ENCODE results near the gene NSUN3.

The NSUN3 gene

GRCh38 chr3:94171954-94172353 is 109.1 kb downstream of the NSUN3 start:
- Histone ChIP-seq H3K36me3 (ENCODE audit: control insufficient read depth in 1 of 2, insufficient read depth in 2 of 2, low read depth in 1 of 2, low read length in 2 of 2) (no peaks in the 10 kb centered on the region), H3K79me1 (replicated peaks; ENCODE audit: low read length, poor library complexity, severe bottlenecking) (no peaks in the 10 kb centered on the region), H3K14ac (ENCODE audit: low read length in 2 of 2) (no peak overlapping the region), H2AFZ (ENCODE audit: low read depth, low read length) (no peak overlapping the region), H3K4me1 (ENCODE audit: control insufficient read depth, insufficient read depth, low read depth, low read length) (no peaks in the 10 kb centered on the region), H3K27me3 (ENCODE audit: control insufficient read depth in 1 of 2, insufficient read depth in 1 of 2, low read length in 2 of 2) (no peaks in the 10 kb centered on the region), H2BK15ac (ENCODE audit: low read depth, poor library complexity, severe bottlenecking) (no peak overlapping the region), H3K9ac (ENCODE audit: low read length) (no peak overlapping the region), H2BK5ac (ENCODE audit: low read depth, low read length, poor library complexity, severe bottlenecking) (no peak overlapping the region), H3K27ac (ENCODE audit: low read length, poor library complexity, severe bottlenecking) (no peak overlapping the region), H3K4ac (ENCODE audit: low read depth in 1 of 2, low read length in 2 of 2) (no peak overlapping the region), H3K4me2 (ENCODE audit: low read length, poor library complexity, severe bottlenecking) (no peak overlapping the region), H3K23ac (ENCODE audit: low read length in 2 of 2) (no peak overlapping the region), H2AK5ac (ENCODE audit: low read length, severe bottlenecking) (no peak overlapping the region), H4K91ac (ENCODE audit: low read length) (no peak overlapping the region), H4K8ac (ENCODE audit: low read length) (no peak overlapping the region), H3K9me3 (ENCODE audit: control insufficient read depth, low read length) (no peaks in the 10 kb centered on the region), H2BK120ac (ENCODE audit: low read depth, low read length) (no peak overlapping the region), H2BK12ac (ENCODE audit: low read length in 2 of 2) (no peak overlapping the region), H3K4me3 (ENCODE audit: insufficient read depth in 1 of 2, low read depth in 1 of 2, low read length in 2 of 2) (no peak overlapping the region), H3K18ac (ENCODE audit: low read depth in 1 of 2, low read length in 2 of 2) (no peak overlapping the region)
- no peak for DNase-seq

GRCh38 chr3:94172695-94173310 is 109.9 kb downstream of the NSUN3 start:
- Histone ChIP-seq H3K27ac (ENCODE audit: low read length, poor library complexity, severe bottlenecking) (no peak overlapping the region), H4K8ac (ENCODE audit: low read length) (no peak overlapping the region), H3K4ac (ENCODE audit: low read depth in 1 of 2, low read length in 2 of 2) (no peak overlapping the region), H3K23ac (ENCODE audit: low read length in 2 of 2) (no peak overlapping the region), H3K4me1 (ENCODE audit: control insufficient read depth, insufficient read depth, low read depth, low read length) (no peaks in the 10 kb centered on the region), H2BK15ac (ENCODE audit: low read depth, poor library complexity, severe bottlenecking) (no peak overlapping the region), H3K9ac (ENCODE audit: low read length) (no peak overlapping the region), H2AFZ (ENCODE audit: low read depth, low read length) (no peak overlapping the region), H3K14ac (ENCODE audit: low read length in 2 of 2) (no peak overlapping the region), H3K27me3 (ENCODE audit: control insufficient read depth in 1 of 2, insufficient read depth in 1 of 2, low read length in 2 of 2) (no peaks in the 10 kb centered on the region), H4K91ac (ENCODE audit: low read length) (no peak overlapping the region), H2AK5ac (ENCODE audit: low read length, severe bottlenecking) (no peak overlapping the region), H2BK5ac (ENCODE audit: low read depth, low read length, poor library complexity, severe bottlenecking) (no peak overlapping the region), H3K79me1 (replicated peaks; ENCODE audit: low read length, poor library complexity, severe bottlenecking) (no peaks in the 10 kb centered on the region), H3K4me3 (ENCODE audit: insufficient read depth in 1 of 2, low read depth in 1 of 2, low read length in 2 of 2) (no peak overlapping the region), H3K18ac (ENCODE audit: low read depth in 1 of 2, low read length in 2 of 2) (no peak overlapping the region), H3K36me3 (ENCODE audit: control insufficient read depth in 1 of 2, insufficient read depth in 2 of 2, low read depth in 1 of 2, low read length in 2 of 2) (no peaks in the 10 kb centered on the region), H3K4me2 (ENCODE audit: low read length, poor library complexity, severe bottlenecking) (no peak overlapping the region), H3K9me3 (ENCODE audit: control insufficient read depth, low read length) (no peaks in the 10 kb centered on the region), H2BK12ac (ENCODE audit: low read length in 2 of 2) (no peak overlapping the region), H2BK120ac (ENCODE audit: low read depth, low read length) (no peak overlapping the region)
- WGBS, result no CpG with 5 or more reads among the region's 3 CpGs
- DNase-seq, result no peak

- Histone ChIP-seq H3K27ac (ENCODE audit: low read length, poor library complexity, severe bottlenecking) (no peak overlapping the region), H3K4me2 (ENCODE audit: low read length, poor library complexity, severe bottlenecking) (no peak overlapping the region), H3K4me1 (ENCODE audit: control insufficient read depth, insufficient read depth, low read depth, low read length) (no peaks in the 10 kb centered on the region), H2BK120ac (ENCODE audit: low read depth, low read length) (no peak overlapping the region), H3K4me3 (ENCODE audit: insufficient read depth in 1 of 2, low read depth in 1 of 2, low read length in 2 of 2) (no peak overlapping the region), H3K14ac (ENCODE audit: low read length in 2 of 2) (no peak overlapping the region), H4K8ac (ENCODE audit: low read length) (no peak overlapping the region), H2BK5ac (ENCODE audit: low read depth, low read length, poor library complexity, severe bottlenecking) (no peak overlapping the region), H3K23ac (ENCODE audit: low read length in 2 of 2) (no peak overlapping the region), H3K27me3 (ENCODE audit: control insufficient read depth in 1 of 2, insufficient read depth in 1 of 2, low read length in 2 of 2) (no peaks in the 10 kb centered on the region), H3K9me3 (ENCODE audit: control insufficient read depth, low read length) (no peaks in the 10 kb centered on the region), H3K36me3 (ENCODE audit: control insufficient read depth in 1 of 2, insufficient read depth in 2 of 2, low read depth in 1 of 2, low read length in 2 of 2) (no peaks in the 10 kb centered on the region), H2BK12ac (ENCODE audit: low read length in 2 of 2) (no peak overlapping the region), H3K9ac (ENCODE audit: low read length) (no peak overlapping the region), H4K91ac (ENCODE audit: low read length) (no peak overlapping the region), H2AK5ac (ENCODE audit: low read length, severe bottlenecking) (no peak overlapping the region), H3K18ac (ENCODE audit: low read depth in 1 of 2, low read length in 2 of 2) (no peak overlapping the region), H3K4ac (ENCODE audit: low read depth in 1 of 2, low read length in 2 of 2) (no peak overlapping the region), H2AFZ (ENCODE audit: low read depth, low read length) (no peak overlapping the region), H2BK15ac (ENCODE audit: low read depth, poor library complexity, severe bottlenecking) (no peak overlapping the region), H3K79me1 (replicated peaks; ENCODE audit: low read length, poor library complexity, severe bottlenecking) (no peaks in the 10 kb centered on the region)
- WGBS, result 91% methylated on average over 1 of the region's 2 CpGs
- no peak for DNase-seq
Measured at GRCh38 chr3:94173673-94174434, 111.0 kb downstream of the NSUN3 start.

GRCh38 chr3:94175677-94176076 is 112.8 kb downstream of the NSUN3 start:
- no peak overlapping the region for H3K4ac ChIP-seq (ENCODE audit: low read depth in 1 of 2, low read length in 2 of 2)
- no peaks in the 10 kb centered on the region for H3K4me1 ChIP-seq (ENCODE audit: control insufficient read depth, insufficient read depth, low read depth, low read length)
- H4K8ac ChIP-seq (ENCODE audit: low read length), result no peak overlapping the region
- no peak overlapping the region for H3K18ac ChIP-seq (ENCODE audit: low read depth in 1 of 2, low read length in 2 of 2)
- no peak overlapping the region for H3K23ac ChIP-seq (ENCODE audit: low read length in 2 of 2)
- H2BK15ac ChIP-seq (ENCODE audit: low read depth, poor library complexity, severe bottlenecking), result no peak overlapping the region
- no peak overlapping the region for H2BK5ac ChIP-seq (ENCODE audit: low read depth, low read length, poor library complexity, severe bottlenecking)
- H2BK12ac ChIP-seq (ENCODE audit: low read length in 2 of 2), result no peak overlapping the region
- no peaks in the 10 kb centered on the region for H3K27me3 ChIP-seq (ENCODE audit: control insufficient read depth in 1 of 2, insufficient read depth in 1 of 2, low read length in 2 of 2)
- no peaks in the 10 kb centered on the region for H3K9me3 ChIP-seq (ENCODE audit: control insufficient read depth, low read length)
- H2AK5ac ChIP-seq (ENCODE audit: low read length, severe bottlenecking), result no peak overlapping the region
- no peak for DNase-seq
- H3K27ac ChIP-seq (ENCODE audit: low read length, poor library complexity, severe bottlenecking), result no peak overlapping the region
- H3K4me2 ChIP-seq (ENCODE audit: low read length, poor library complexity, severe bottlenecking), result no peak overlapping the region
- H3K4me3 ChIP-seq (ENCODE audit: insufficient read depth in 1 of 2, low read depth in 1 of 2, low read length in 2 of 2), result no peak overlapping the region
- no peak overlapping the region for H2BK120ac ChIP-seq (ENCODE audit: low read depth, low read length)
- WGBS, result 92% methylated on average over 1 of the region's 2 CpGs
- no peak overlapping the region for H2AFZ ChIP-seq (ENCODE audit: low read depth, low read length)
- no peaks in the 10 kb centered on the region for H3K79me1 ChIP-seq (replicated peaks; ENCODE audit: low read length, poor library complexity, severe bottlenecking)
- no peaks in the 10 kb centered on the region for H3K36me3 ChIP-seq (ENCODE audit: control insufficient read depth in 1 of 2, insufficient read depth in 2 of 2, low read depth in 1 of 2, low read length in 2 of 2)
- no peak overlapping the region for H3K9ac ChIP-seq (ENCODE audit: low read length)
- no peak overlapping the region for H3K14ac ChIP-seq (ENCODE audit: low read length in 2 of 2)
- no peak overlapping the region for H4K91ac ChIP-seq (ENCODE audit: low read length)
